H9 (cell line): ENCODE results near the gene NUP205. TPM values are rescaled to one million over a fixed set of nuclear protein-coding genes. Genes with fewer than 3 reads are reported as not detected.

Experiments
- DNase-seq: peaks from one replicate; pipeline ENCODE4 v3.0.0-alpha.2; 2017
- H2AFZ ChIP-seq: one replicate; pipeline ENCODE4 v1.6.1; 2013; ENCODE audit warnings: mild to moderate bottlenecking, low read length, control low read depth, moderate library complexity
- H2AK5ac ChIP-seq: 2 replicates; pipeline ENCODE4 v1.6.1; 2013; ENCODE audit warnings: low read length, control low read depth, mixed read lengths; ENCODE audit not compliant: insufficient read length
- H2BK120ac ChIP-seq: one replicate; pipeline ENCODE4 v1.6.1; 2013; ENCODE audit warnings: low read depth, mild to moderate bottlenecking, low read length, control low read depth, inconsistent platforms; ENCODE audit not compliant: poor library complexity, severe bottlenecking
- H2BK12ac ChIP-seq: 2 replicates; pipeline ENCODE4 v1.6.1; 2013; ENCODE audit warnings: low read length, control low read depth, mixed read lengths, low read depth; ENCODE audit not compliant: insufficient read length
- H2BK15ac ChIP-seq: 2 replicates; pipeline ENCODE4 v1.6.1; 2013; ENCODE audit warnings: low read depth, low read length, control low read depth
- H2BK20ac ChIP-seq: one replicate; pipeline ENCODE4 v1.6.1; 2013; ENCODE audit warnings: low read depth, mild to moderate bottlenecking, low read length, control low read depth, inconsistent platforms; ENCODE audit not compliant: poor library complexity, severe bottlenecking
- H2BK5ac ChIP-seq: 2 replicates; pipeline ENCODE4 v1.6.1; 2013; ENCODE audit warnings: low read length, control low read depth, mixed read lengths; ENCODE audit not compliant: insufficient read length
- H3K14ac ChIP-seq: 2 replicates; pipeline ENCODE4 v1.6.1; 2013; ENCODE audit warnings: low read length, control low read depth; ENCODE audit not compliant: insufficient read depth
- H3K18ac ChIP-seq: 2 replicates; pipeline ENCODE4 v1.6.1; 2013; ENCODE audit warnings: low read depth, mild to moderate bottlenecking, mixed read lengths, low read length, control low read depth; ENCODE audit not compliant: insufficient read length
- H3K23ac ChIP-seq: 2 replicates; pipeline ENCODE4 v1.6.1; 2013; ENCODE audit warnings: low read length, control low read depth, mixed read lengths, low read depth; ENCODE audit not compliant: insufficient read length
- H3K23me2 ChIP-seq: 2 replicates; pipeline ENCODE4 v1.6.1; 2013; ENCODE audit warnings: low read depth, mild to moderate bottlenecking, mixed read lengths, low read length, control low read depth; ENCODE audit not compliant: insufficient read length, poor library complexity, severe bottlenecking
- H3K27ac ChIP-seq: 2 replicates; pipeline ENCODE4 v1.5.1; 2013; ENCODE audit warnings: low read length, control low read depth, mixed read lengths, low read depth; ENCODE audit not compliant: insufficient read length
- H3K27me3 ChIP-seq: 2 replicates; pipeline ENCODE4 v1.6.1; 2013; ENCODE audit warnings: low read length, control low read depth, inconsistent platforms; ENCODE audit not compliant: insufficient read depth
- H3K4ac ChIP-seq: 2 replicates; pipeline ENCODE4 v1.6.1; 2013; ENCODE audit warnings: low read depth, mild to moderate bottlenecking, control low read depth, inconsistent platforms, low read length, moderate library complexity
- H3K4me1 ChIP-seq: 2 replicates; pipeline ENCODE4 v1.6.1; 2013; ENCODE audit warnings: low read length, control low read depth, inconsistent platforms; ENCODE audit not compliant: insufficient read depth
- H3K4me2 ChIP-seq: 2 replicates; pipeline ENCODE4 v1.6.1; 2013; ENCODE audit warnings: low read length, control low read depth, mixed read lengths; ENCODE audit not compliant: insufficient read length, insufficient read depth
- H3K56ac ChIP-seq: 2 replicates; pipeline ENCODE4 v1.6.1; 2013; ENCODE audit warnings: low read depth, mild to moderate bottlenecking, mixed read lengths, low read length, control low read depth; ENCODE audit not compliant: insufficient read length
- H3K79me1 ChIP-seq: 2 replicates; pipeline ENCODE4 v1.6.1; 2013; ENCODE audit warnings: low read depth, mild to moderate bottlenecking, moderate library complexity, low read length, control low read depth, inconsistent platforms; ENCODE audit not compliant: insufficient read depth, poor library complexity, severe bottlenecking
- H3K79me2 ChIP-seq: 2 replicates; pipeline ENCODE4 v1.6.1; 2013; ENCODE audit warnings: low read length, control low read depth, inconsistent platforms; ENCODE audit not compliant: insufficient read depth
- H3K9ac ChIP-seq: 2 replicates; pipeline ENCODE4 v1.6.1; 2013; ENCODE audit warnings: low read length, control low read depth, mixed read lengths; ENCODE audit not compliant: insufficient read length; ENCODE audit errors: extremely low read depth
- H3K9me3 ChIP-seq: one replicate; pipeline ENCODE4 v1.6.1; 2013; ENCODE audit warnings: low read depth, low read length, inconsistent platforms; ENCODE audit not compliant: control insufficient read depth
- H3T11ph ChIP-seq: one replicate; pipeline ENCODE4 v1.6.1; 2013; ENCODE audit warnings: mild to moderate bottlenecking, low read length, control low read depth, inconsistent platforms
- H4K20me1 ChIP-seq: one replicate; pipeline ENCODE4 v1.6.1; 2013; ENCODE audit not compliant: control insufficient read depth, insufficient read length, insufficient read depth
- H4K5ac ChIP-seq: 2 replicates; pipeline ENCODE4 v1.6.1; 2013; ENCODE audit warnings: low read depth, mild to moderate bottlenecking, mixed read lengths, low read length, control low read depth; ENCODE audit not compliant: insufficient read length
- H4K8ac ChIP-seq: replicated peaks from 2 replicates; pipeline ENCODE4 v1.6.1; 2013; ENCODE audit warnings: low read length, control low read depth, mixed read lengths, low read depth; ENCODE audit not compliant: insufficient read length
- H4K91ac ChIP-seq: 2 replicates; pipeline ENCODE4 v1.6.1; 2013; ENCODE audit warnings: low read depth, mild to moderate bottlenecking, moderate library complexity, mixed read lengths, low read length, control low read depth; ENCODE audit not compliant: insufficient read length
- H3K27ac Mint-ChIP-seq, 3 experiments: 2 replicates in 2 of 3; 3 replicates in 1 of 3; pipeline ENCODE4 v1.8.0; 2020 to 2021; ENCODE audit warnings: mixed read lengths in 3 of 3, mild to moderate bottlenecking in 1 of 3, moderate library complexity in 1 of 3
- H3K27me3 Mint-ChIP-seq: 2 replicates; pipeline ENCODE4 v1.8.0; 2021; ENCODE audit warnings: low read depth, mild to moderate bottlenecking, moderate library complexity, mixed read lengths
- H3K36me3 Mint-ChIP-seq, 3 experiments: 2 replicates in 2 of 3; 3 replicates in 1 of 3; pipeline ENCODE4 v1.8.0; 2020 to 2021; ENCODE audit warnings: low read depth in 3 of 3, mixed read lengths in 3 of 3; ENCODE audit not compliant: insufficient read depth in 1 of 3
- H3K4me1 Mint-ChIP-seq, 2 experiments: 2 replicates each; pipeline ENCODE4 v1.8.0; 2020; ENCODE audit warnings: mixed read lengths in 2 of 2
- H3K4me3 Mint-ChIP-seq, 2 experiments: 2 replicates in 1 of 2; 3 replicates in 1 of 2; pipeline ENCODE4 v1.8.0; 2020 to 2021; ENCODE audit warnings: mild to moderate bottlenecking in 2 of 2, mixed read lengths in 2 of 2, moderate library complexity in 1 of 2
- H3K9me3 Mint-ChIP-seq, 2 experiments: 2 replicates in 1 of 2; 3 replicates in 1 of 2; pipeline ENCODE4 v1.8.0; 2020; ENCODE audit warnings: mild to moderate bottlenecking in 2 of 2, mixed read lengths in 2 of 2, moderate library complexity in 1 of 2
- CTCF ChIP-seq: fragments of 200-600 bp; sonication (generic); conservative IDR thresholded peaks from 3 replicates; pipeline ENCODE4 v1.8.0; 2021; ENCODE audit warnings: antibody characterized with exemption, mild to moderate bottlenecking
- WGBS: extraction: QIAGEN DNeasy Blood & Tissue Kit; methylation state at CpG from one replicate; pipeline ENCODE4 v1.1.7; 2013; ENCODE audit warnings: missing lambda C conversion rate, low lambda C conversion rate, mixed read lengths; ENCODE audit not compliant: insufficient read length; ENCODE audit errors: extremely low coverage; 5-methylcytosine and 5-hydroxymethylcytosine counted together
- total RNA-seq: library from RNA; stranded (reverse); gene quantifications from 2 replicates; pipeline ENCODE4 v1.2.1, GENCODE V29; 2021

Gene NUP205
- total RNA-seq, 1 experiment from 2014 or later, result 158 TPM

GRCh38 chr7:135618510-135618909, 60.8 kb downstream of the NUP205 start:
- Histone ChIP-seq H3K4ac (no peak overlapping the region), H2BK12ac (no peak overlapping the region), H4K5ac (no peak overlapping the region), H3T11ph (no peak overlapping the region), H3K4me2 (no peak overlapping the region), H2AK5ac (no peak overlapping the region), H4K20me1 (no peaks in the 10 kb centered on the region), H3K9me3 (no peaks in the 10 kb centered on the region), H2BK15ac (no peak overlapping the region), H3K4me1 (no peaks in the 10 kb centered on the region), H2BK20ac (no peak overlapping the region), H3K23ac (no peak overlapping the region), H3K56ac (no peak overlapping the region), H3K79me1 (no peaks in the 10 kb centered on the region), H3K14ac (no peak overlapping the region), H2AFZ (no peak overlapping the region), H3K23me2 (no peaks in the 10 kb centered on the region), H3K9ac (no peak overlapping the region), H3K27ac (no peak overlapping the region), H3K18ac (no peak overlapping the region), H4K91ac (no peak overlapping the region), H4K8ac (no peak overlapping the region), H2BK5ac (no peak overlapping the region), H3K79me2 (no peaks in the 10 kb centered on the region), H2BK120ac (no peak overlapping the region), H3K27me3 (no peaks in the 10 kb centered on the region)
- no peak for DNase-seq
- H3K36me3 Mint-ChIP-seq, result peaks cover 27 to 72% (median 58%) of the 10 kb centered on the region in 3 experiments; a peak in 6 of 7 replicates
- no peaks in the 10 kb centered on the region for H3K9me3 Mint-ChIP-seq
- no peaks in the 10 kb centered on the region for H3K4me1 Mint-ChIP-seq
- H3K4me3 Mint-ChIP-seq, result no peak overlapping the region
- TF ChIP-seq CTCF, result no peak
- no peak overlapping the region for H3K27ac Mint-ChIP-seq
- no CpG with 5 or more reads among the region's 7 CpGs for WGBS
- H3K27me3 Mint-ChIP-seq, result no peaks in the 10 kb centered on the region
